Measurements from ENCODE around the gene KRTAP4-16. TPM values are rescaled to one million over a fixed set of nuclear protein-coding genes. Genes with fewer than 3 reads are reported as not detected.

Gene KRTAP4-16
- total and polyA plus RNA-seq, 2 of the 8 experiments (the other 6 are each of a cell fraction or from before 2014, with no cell fraction given) = not detected

- no peak within 1 kb of the TSS for H3K56ac ChIP-seq (replicated peaks; ENCODE audit: insufficient read length, low read depth, low read length)
- no peak within 1 kb of the TSS for H4K91ac ChIP-seq (replicated peaks; ENCODE audit: insufficient read length, low read length)
- H3K23me2 ChIP-seq (ENCODE audit: low read depth, low read length) = no peaks in the 10 kb centered on the region
- 0 out of 4 replicates have a peak, but pooled peaks cover 3% of the 10 kb centered on the region in 2 experiments for H3K9me3 ChIP-seq (ENCODE audit: insufficient read depth in 2 of 2, low read depth in 1 of 2, low read length in 1 of 2)
- no peak within 1 kb of the TSS for H3K14ac ChIP-seq (ENCODE audit: insufficient read length)
- TF ChIP-seq NRF1 (IDR thresholded peaks at IDR 0.05; ENCODE audit: low read depth, low read length) (no peak), USF2 (IDR thresholded peaks at IDR 0.05; ENCODE audit: low read length) (no peak), EGR1 (IDR thresholded peaks at IDR 0.05; ENCODE audit: borderline replicate concordance, low read depth, low read length) (no peak), GTF2F1 (IDR thresholded peaks at IDR 0.05; ENCODE audit: borderline replicate concordance, low read depth, low read length) (no peak), CHD2 (IDR thresholded peaks at IDR 0.05; ENCODE audit: low read length) (no peak), FOSL1 (IDR thresholded peaks at IDR 0.05; ENCODE audit: insufficient read depth, low read depth, low read length) (no peak), SIX5 (IDR thresholded peaks at IDR 0.05; ENCODE audit: low read depth, low read length) (no peak), TAF1 (IDR thresholded peaks at IDR 0.05; ENCODE audit: low read depth, low read length) (no peak), SAP30 (IDR thresholded peaks at IDR 0.05; ENCODE audit: insufficient read depth, insufficient replicate concordance, low read length) (no peak), JUND (IDR thresholded peaks at IDR 0.05; ENCODE audit: low read length) (no peak), YY1 (IDR thresholded peaks at IDR 0.05; ENCODE audit: low read depth, low read length) (no peak), BCL11A (IDR thresholded peaks at IDR 0.05; ENCODE audit: low read depth in 2 of 2, low read length in 2 of 2) (no peak)
- no peak within 1 kb of the TSS for H3K23ac ChIP-seq (ENCODE audit: insufficient read length)
- H4K8ac ChIP-seq (ENCODE audit: extremely low read depth, insufficient read depth, low read length) = no peak within 1 kb of the TSS
- H3K9ac ChIP-seq (replicated peaks in 1 of 4; ENCODE audit: extremely low read depth in 1 of 4, low read depth in 3 of 4, low read length in 3 of 4) = no peak within 1 kb of the TSS
- no peaks in the 10 kb centered on the region for H3K36me3 ChIP-seq (ENCODE audit: control insufficient read depth in 2 of 4, insufficient read depth in 4 of 4, low read length in 3 of 4)
- DNase-seq (ENCODE audit: low read depth in 1 of 2, low spot score in 2 of 2) (no peak), FAIRE-seq (no peak)
- H3K79me1 ChIP-seq (ENCODE audit: low read depth, low read length) = no peaks in the 10 kb centered on the region
- no peak within 1 kb of the TSS for H3K18ac ChIP-seq (ENCODE audit: extremely low read depth, low read length)
- 92% methylated on average over 4 of the region's 4 CpGs; no CpG with 5 or more reads in 1 of the 2 experiments for WGBS, 2 experiments (ENCODE audit: extremely low coverage in 1 of 2, insufficient coverage in 1 of 2, insufficient read length in 1 of 2, insufficient replicate concordance in 2 of 2, low coverage in 1 of 2, low lambda C conversion rate in 2 of 2, missing lambda C conversion rate in 1 of 2)
- POLR2A ChIA-PET (ENCODE audit: partially characterized antibody) = no interaction called here
- H2BK120ac ChIP-seq (replicated peaks; ENCODE audit: low read depth, low read length) = no peak within 1 kb of the TSS
- H2AK5ac ChIP-seq (ENCODE audit: low read depth, low read length) = no peak within 1 kb of the TSS
- H3K79me2 ChIP-seq (ENCODE audit: control insufficient read depth in 1 of 2, insufficient read depth in 2 of 2, low read length in 2 of 2) = no peaks in the 10 kb centered on the region
- H4K5ac ChIP-seq (ENCODE audit: insufficient read length, low read depth, low read length) = no peak within 1 kb of the TSS
- CTCF ChIA-PET (ENCODE audit: partially characterized antibody) = no interaction called here
- no peak within 1 kb of the TSS for H3K4me2 ChIP-seq (ENCODE audit: insufficient read depth in 1 of 2, low read depth in 2 of 2, low read length in 2 of 2)
- no peak within 1 kb of the TSS for H2BK15ac ChIP-seq (ENCODE audit: low read length)
- no peak within 1 kb of the TSS for H3K4ac ChIP-seq (replicated peaks; ENCODE audit: insufficient read length, low read depth, low read length)
- no peak within 1 kb of the TSS for H3K4me3 ChIP-seq (ENCODE audit: extremely low read depth in 1 of 4, insufficient read depth in 2 of 4, low read depth in 3 of 4, low read length in 4 of 4)
- no peak within 1 kb of the TSS for H2AFZ ChIP-seq (ENCODE audit: low read length)
- H3K27me3 ChIP-seq (replicated peaks in 1 of 4; ENCODE audit: control insufficient read depth in 3 of 4, extremely low read depth in 1 of 4, insufficient read depth in 3 of 4, low read length in 3 of 4) = no peaks in the 10 kb centered on the region
- no peak within 1 kb of the TSS for H2BK20ac ChIP-seq (ENCODE audit: low read length)
- H4K20me1 ChIP-seq (replicated peaks in 1 of 2; ENCODE audit: control insufficient read depth in 1 of 2, insufficient read depth in 2 of 2, low read length in 2 of 2) = no peaks in the 10 kb centered on the region
- H3K4me1 ChIP-seq (replicated peaks in 1 of 4; ENCODE audit: control insufficient read depth in 3 of 4, insufficient read depth in 4 of 4, low read length in 3 of 4) = peaks cover 0 to 4% (median 0%) of the 10 kb centered on the region in 4 experiments; a peak in 2 of 7 replicates
- no peak within 1 kb of the TSS for H2BK12ac ChIP-seq (ENCODE audit: low read depth, low read length)
- H3K27ac ChIP-seq (ENCODE audit: low read depth, low read length) = no peak within 1 kb of the TSS
- no peak within 1 kb of the TSS for H2BK5ac ChIP-seq (ENCODE audit: low read depth, low read length)
Observed at GRCh38 chr17:41098042-41098441, 4.0 kb downstream of the KRTAP4-16 start, which contains the start of gene KRTAP4-8. TSS of gene KRTAP4-8 (minus strand) at chr17:41098142. CDS start at chr17:41098084, 58 bp downstream.
